Hypothalamus (tissue), 51 donors: ENCODE results near the gene GPR143.
"Not testable (repeated sequence)": the region's sequence is repeated elsewhere in the genome, so short reads cannot be mapped to it uniquely, and the experiment has no call there.

ENCODE experiments used
- DNase-seq, 51 donors: peaks; one replicate each; lab custom pipeline; 2025; lab: John Stamatoyannopoulos, UW

GPR143 gene

DNA sequence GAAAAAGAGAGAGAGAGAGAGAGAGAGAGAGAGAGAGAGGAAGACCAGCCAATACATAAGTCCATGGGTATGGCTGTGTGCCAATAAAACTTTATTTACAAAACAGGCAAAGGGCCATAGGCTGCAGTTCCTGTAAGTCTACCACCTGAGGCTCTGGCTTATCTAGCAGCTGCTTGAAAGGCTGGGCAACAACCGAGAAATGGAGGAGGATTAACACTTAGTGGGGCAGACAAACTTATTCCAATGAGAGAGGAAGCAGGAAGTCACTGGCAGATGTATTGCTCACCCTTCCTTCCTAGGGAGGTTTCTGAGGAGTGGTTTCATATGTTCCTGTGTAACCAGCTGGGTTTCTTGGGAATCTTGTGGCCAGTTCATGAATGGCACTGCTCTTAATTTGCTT, 4.7 kb upstream of the GPR143 start:
- no peak for DNase-seq

DNA sequence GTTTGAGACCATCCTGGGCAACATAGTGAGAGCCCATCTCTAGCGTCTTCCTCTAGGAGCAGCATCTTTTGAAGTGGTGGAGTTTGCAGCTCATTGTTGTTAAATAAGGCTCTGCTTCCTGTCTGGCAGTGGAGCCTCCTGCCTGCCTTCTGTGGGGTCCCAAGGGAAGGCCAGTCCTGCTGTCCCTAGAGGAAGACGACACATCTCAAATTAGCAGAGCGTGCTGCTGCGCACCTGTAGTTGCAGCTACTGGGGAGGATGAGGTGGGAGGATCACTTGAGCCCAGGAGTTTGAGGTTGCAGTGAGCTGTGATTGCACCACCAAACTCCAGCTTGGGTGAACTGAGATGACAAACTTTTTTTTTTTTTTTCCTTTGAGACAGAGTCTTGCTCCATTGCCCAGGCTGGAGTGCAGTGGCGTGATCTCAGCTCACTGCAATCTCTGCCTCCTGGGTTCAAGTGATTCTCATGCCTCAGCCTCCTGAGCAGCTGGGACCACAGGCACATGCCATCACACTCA, 2.7 kb upstream of the GPR143 start:
- DNase-seq = not testable (repeated sequence)

DNA sequence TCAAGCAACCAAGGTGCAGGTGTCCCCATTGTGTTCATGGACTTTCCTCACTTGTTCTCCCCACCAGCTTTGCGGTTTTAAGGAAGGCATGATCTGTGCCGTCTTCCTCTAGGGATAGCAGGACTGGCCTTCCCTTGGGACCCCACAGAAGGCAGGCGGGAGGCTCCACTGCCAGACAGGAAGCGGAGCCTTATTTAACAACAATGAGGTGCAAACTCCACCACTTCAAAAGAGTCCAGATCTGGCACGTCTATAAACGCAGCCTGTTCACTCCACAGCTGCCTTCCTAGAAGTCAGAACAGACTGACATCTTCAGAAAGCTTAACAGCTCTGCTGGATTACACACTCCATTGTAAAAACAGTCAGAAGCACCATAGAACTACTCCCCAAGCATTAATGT, 1.7 kb upstream of the GPR143 start:
- no peak for DNase-seq

DNA sequence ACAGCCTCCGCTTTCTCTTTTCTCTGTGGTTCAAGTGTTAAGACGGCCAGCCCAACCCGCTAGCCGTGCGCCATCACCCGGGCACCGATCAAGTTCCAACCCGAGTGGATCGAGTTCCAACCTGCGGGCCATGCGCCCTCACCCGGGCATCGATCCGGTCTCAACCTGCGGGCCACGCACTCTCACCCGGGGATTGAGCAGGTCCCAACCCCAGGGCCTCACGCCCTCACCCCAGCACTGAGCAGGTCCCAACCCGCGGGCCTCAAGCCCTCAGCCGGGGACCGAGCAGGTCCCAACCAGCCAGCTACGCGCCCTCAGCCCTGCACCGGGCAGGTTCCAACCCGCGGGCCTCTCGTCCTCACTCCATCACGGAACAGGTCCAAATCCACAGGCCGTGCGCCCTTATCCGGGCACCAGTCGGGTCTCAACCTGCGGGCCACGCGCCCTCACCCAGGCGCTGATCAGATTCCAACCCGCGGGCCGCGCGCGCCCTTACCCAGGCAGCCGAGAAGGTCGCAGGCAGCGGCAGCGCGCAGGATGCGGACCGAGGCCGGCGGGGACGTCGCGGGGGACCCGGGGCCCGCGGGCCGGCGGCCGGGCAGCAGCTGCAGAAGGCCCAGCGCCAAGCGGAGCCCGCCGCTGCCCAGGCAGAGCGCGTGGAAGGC, 443 bp downstream of the GPR143 start:
- peak in 3 of 51 donors; percentile 0 to 4 (median 3) for DNase-seq

DNA sequence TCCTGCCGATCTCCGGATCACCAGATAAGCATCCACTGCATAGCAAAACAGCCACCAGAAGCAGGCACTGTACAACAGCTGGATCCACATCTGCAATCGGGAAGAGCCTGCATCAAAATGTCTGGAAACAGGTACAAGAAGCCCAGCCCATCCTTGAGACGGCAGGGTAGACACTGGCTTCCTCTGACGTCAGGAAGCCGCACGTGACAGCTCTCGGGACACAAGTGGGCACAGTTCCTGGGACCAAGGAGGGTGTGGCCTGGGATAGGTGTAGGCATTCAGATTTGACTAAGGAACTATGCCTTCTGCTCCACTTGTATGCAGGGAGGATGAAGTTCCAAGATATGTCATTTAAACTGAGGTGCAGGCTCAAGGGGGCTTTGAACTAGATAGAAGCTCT, 6.3 kb downstream of the GPR143 start:
- DNase-seq = no peak

GRCh38 chrX:9758021-9758638, 7.5 kb downstream of the GPR143 start:
- DNase-seq = no peak

DNA sequence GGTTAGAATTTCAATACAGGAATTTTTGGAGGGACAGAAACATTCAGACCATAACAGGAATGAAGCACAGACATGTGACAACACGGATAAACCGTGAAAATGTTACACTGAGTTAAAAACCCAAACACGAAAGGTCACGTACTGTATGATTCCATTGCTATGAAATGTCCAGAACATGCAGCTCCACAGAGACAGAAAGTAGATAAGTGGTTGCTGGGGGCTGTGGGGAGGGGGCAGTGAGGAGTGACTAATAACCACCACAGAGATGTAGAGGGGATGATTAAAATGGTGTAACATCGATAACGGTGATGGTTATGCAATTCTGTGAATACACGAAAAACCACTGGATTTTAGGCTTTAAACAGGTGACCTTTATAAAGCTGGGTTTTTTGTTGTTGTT, 8.3 kb downstream of the GPR143 start:
- DNase-seq = no peak

GRCh38 chrX:9749146-9749692, 16.4 kb downstream of the GPR143 start:
- DNase-seq = no peak

DNA sequence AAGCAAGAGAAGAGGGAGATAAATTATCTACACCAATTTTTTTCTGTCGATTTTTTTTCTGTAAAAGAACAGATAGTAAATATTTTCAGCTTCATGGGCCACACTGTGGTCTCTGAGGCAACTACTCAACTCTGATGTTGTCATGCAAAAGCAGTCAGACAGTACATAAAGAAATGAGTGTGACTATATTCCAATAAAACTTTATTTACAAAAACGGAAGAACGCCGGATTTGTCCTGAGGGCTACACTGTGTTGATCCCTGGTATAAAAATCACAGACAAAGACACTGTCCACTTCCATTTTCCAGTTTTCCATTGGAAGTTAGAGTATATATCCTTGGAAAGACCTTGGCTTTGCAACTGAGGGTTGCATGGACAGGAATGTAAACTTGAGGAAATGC, 18.0 kb downstream of the GPR143 start:
- DNase-seq = no peak

- no peak for DNase-seq
Measured at GRCh38 chrX:9746148-9746888, 19.3 kb downstream of the GPR143 start.

DNA sequence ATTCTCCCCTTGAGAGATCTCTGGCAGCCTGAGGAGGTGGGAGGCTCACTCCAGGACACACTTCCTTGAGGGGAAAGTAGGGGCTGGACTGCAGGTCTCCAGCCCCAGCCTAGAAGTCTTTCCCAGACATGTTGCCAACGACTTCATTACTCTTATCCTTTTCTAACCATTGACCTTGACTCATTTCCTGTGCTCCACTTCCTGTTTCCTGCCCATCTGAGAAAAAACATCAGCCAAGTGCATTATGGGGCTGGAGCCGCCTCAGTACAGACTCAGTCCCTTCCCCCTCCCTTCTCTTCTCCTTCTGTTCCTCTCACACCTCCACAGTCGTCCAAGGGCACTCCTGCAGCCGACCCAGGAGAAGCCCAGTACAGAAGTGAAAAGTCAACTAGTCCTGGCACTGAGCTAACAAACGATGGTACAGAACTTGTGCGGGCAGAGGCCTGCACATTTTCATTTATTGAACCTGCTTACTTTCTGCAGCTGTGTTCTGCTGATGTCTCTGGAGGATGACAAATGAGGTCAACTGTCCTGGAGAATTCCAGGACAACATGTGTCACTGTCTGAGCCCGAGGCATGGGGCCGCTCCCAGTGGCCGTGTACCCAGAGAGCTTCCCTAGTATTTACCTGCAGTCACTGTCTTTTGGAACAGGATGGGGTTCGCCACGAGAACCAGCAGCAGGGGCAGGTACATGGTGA, 20.1 kb downstream of the GPR143 start:
- DNase-seq = no peak

- DNase-seq = no peak
Measured at GRCh38 chrX:9739130-9739529, 26.5 kb downstream of the GPR143 start.

DNA sequence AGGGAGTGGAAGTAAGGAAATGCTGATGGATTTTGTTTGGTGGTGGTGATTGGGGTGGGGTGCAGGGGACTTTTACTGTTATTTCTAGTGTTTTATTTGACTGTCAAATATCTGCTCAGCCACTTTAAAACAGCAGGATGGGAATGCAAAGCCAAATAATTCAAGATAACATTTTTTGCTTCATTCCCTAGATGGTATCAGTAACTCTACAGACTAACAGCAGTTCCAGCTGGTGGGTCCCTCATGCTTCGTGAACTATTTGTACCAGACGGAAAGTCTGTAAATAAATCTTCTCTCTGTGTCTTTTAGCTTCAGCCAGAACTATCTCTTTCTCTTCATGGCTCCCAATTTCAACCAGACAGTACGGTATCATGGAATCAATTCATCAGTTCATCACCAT, 27.5 kb downstream of the GPR143 start:
- no peak for DNase-seq

- DNase-seq = no peak
Measured at GRCh38 chrX:9737363-9737762, 28.3 kb downstream of the GPR143 start.

DNA sequence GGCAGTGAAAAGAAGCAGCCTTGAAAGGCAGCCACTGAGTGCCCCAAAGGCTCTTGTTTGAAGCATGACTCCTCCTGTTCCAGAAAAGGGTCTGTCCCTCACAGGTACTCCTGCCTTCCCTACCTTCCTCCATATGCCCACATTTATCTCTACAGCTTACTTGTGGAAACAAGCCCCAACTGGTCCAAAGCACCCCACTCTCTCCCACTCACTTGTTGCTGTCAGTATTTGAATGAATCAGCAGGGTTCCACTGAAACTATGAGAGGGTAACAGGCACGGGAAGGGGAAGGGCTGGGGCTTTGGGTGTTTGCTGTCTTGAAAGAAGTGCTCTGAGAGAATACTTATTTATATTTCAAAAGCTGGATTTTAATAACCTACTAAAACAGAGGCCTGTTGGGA, 34.9 kb downstream of the GPR143 start:
- no peak for DNase-seq

- DNase-seq = no peak
Measured at GRCh38 chrX:9730078-9730477, 35.6 kb downstream of the GPR143 start.

GRCh38 chrX:9729171-9729885, 36.3 kb downstream of the GPR143 start:
- no peak for DNase-seq

GRCh38 chrX:9728261-9728660, 37.4 kb downstream of the GPR143 start:
- no peak for DNase-seq

GRCh38 chrX:9724711-9725110, 40.9 kb downstream of the GPR143 start:
- DNase-seq = no peak

GRCh38 chrX:9717376-9717775, 48.3 kb downstream of the GPR143 start:
- no peak for DNase-seq
